ENCODE results near the gene KCNH8. TPM values are rescaled to one million over a fixed set of nuclear protein-coding genes. Genes with fewer than 3 reads are reported as not detected.
"Not testable (repeated sequence)": the region's sequence is repeated elsewhere in the genome, so short reads cannot be mapped to it uniquely, and the experiment has no call there.

The KCNH8 gene
- 1.6 TPM for polyA plus RNA-seq (2013)

- WGBS (ENCODE audit: insufficient coverage) = under 1% methylated on average over 31 of the region's 64 CpGs
- Histone ChIP-seq H3K27ac (ENCODE audit: insufficient read depth in 1 of 2, low read depth in 1 of 2, low read length in 2 of 2, poor library complexity in 1 of 2, severe bottlenecking in 2 of 2) (peak within 1 kb of the TSS; percentile 40 to 61), H3K4me1 (ENCODE audit: control extremely low read depth in 1 of 4, control insufficient read depth in 4 of 4, insufficient read depth in 4 of 4, low read length in 3 of 4) (peaks cover 9 to 23% (median 16%) of the 10 kb centered on the region in 4 experiments), H3K9me3 (ENCODE audit: control extremely low read depth in 1 of 5, control insufficient read depth in 4 of 5, insufficient read depth in 2 of 5, low read depth in 1 of 5, low read length in 4 of 5) (peaks cover 0 to 4% (median 2%) of the 10 kb centered on the region in 5 experiments), H3K36me3 (ENCODE audit: control insufficient read depth in 4 of 4, insufficient read depth in 4 of 4, low read length in 3 of 4) (no peaks in the 10 kb centered on the region), H3K27me3 (replicated peaks in 2 of 5; ENCODE audit: control insufficient read depth in 4 of 5, insufficient read depth in 5 of 5, low read length in 4 of 5) (peaks cover 3 to 26% (median 10%) of the 10 kb centered on the region in 5 experiments), H3K4me3 (ENCODE audit: control insufficient read depth in 1 of 7, extremely low read depth in 1 of 7, insufficient read depth in 4 of 7, low read depth in 2 of 7, low read length in 6 of 7) (peak within 1 kb of the TSS; percentile 70 to 91 (median 78))
- POLR2A ChIA-PET = no interaction called here
- CTCF ChIA-PET = interaction anchor here (1.2 to 1.8 kb wide), 2 partner anchors 47 to 65 kb away, joined by 3 to 11 read pairs; no protein-coding TSS in a partner anchor
- DNase-seq = peak; percentile 22 to 42 (median 25)
Observed at GRCh38 chr3:19147905-19148767, at the start of gene KCNH8. KCNH8 (plus strand) TSS chr3:19148510; CDS start chr3:19148720, 210 bp downstream.

GRCh38 chr3:19102654-19103290 is 45.5 kb upstream of the KCNH8 start:
- POLR2A ChIA-PET; H3K36me3 ChIP-seq (ENCODE audit: control insufficient read depth in 4 of 4, insufficient read depth in 4 of 4, low read length in 3 of 4); H3K4me1 ChIP-seq (ENCODE audit: control extremely low read depth in 1 of 4, control insufficient read depth in 4 of 4, insufficient read depth in 4 of 4, low read length in 3 of 4); DNase-seq; H3K27ac ChIP-seq (ENCODE audit: insufficient read depth in 1 of 2, low read depth in 1 of 2, low read length in 2 of 2, poor library complexity in 1 of 2, severe bottlenecking in 2 of 2); CTCF ChIA-PET; H3K27me3 ChIP-seq (replicated peaks in 2 of 5; ENCODE audit: control insufficient read depth in 4 of 5, insufficient read depth in 5 of 5, low read length in 4 of 5): not testable (repeated sequence)
- WGBS (ENCODE audit: insufficient coverage) = 86% methylated on average over 17 of the region's 29 CpGs
- H3K4me3 ChIP-seq (ENCODE audit: control insufficient read depth in 1 of 7, extremely low read depth in 1 of 7, insufficient read depth in 4 of 7, low read depth in 2 of 7, low read length in 6 of 7) = peak overlapping the region in 2 of 7 experiments; percentile 13 to 29
- H3K9me3 ChIP-seq (ENCODE audit: control extremely low read depth in 1 of 5, control insufficient read depth in 4 of 5, insufficient read depth in 2 of 5, low read depth in 1 of 5, low read length in 4 of 5) = peaks cover 0 to 11% (median 2%) of the 10 kb centered on the region in 5 experiments

GRCh38 chr3:19103510-19103909 is 44.8 kb upstream of the KCNH8 start:
- no peaks in the 10 kb centered on the region for H3K36me3 ChIP-seq (ENCODE audit: control insufficient read depth in 4 of 4, insufficient read depth in 4 of 4, low read length in 3 of 4)
- DNase-seq = no peak
- ChIA-PET POLR2A (no interaction called here), CTCF (no interaction called here)
- H3K27ac ChIP-seq (ENCODE audit: insufficient read depth in 1 of 2, low read depth in 1 of 2, low read length in 2 of 2, poor library complexity in 1 of 2, severe bottlenecking in 2 of 2) = no peak overlapping the region
- no peaks in the 10 kb centered on the region for H3K27me3 ChIP-seq (replicated peaks in 2 of 5; ENCODE audit: control insufficient read depth in 4 of 5, insufficient read depth in 5 of 5, low read length in 4 of 5)
- H3K4me1 ChIP-seq (ENCODE audit: control extremely low read depth in 1 of 4, control insufficient read depth in 4 of 4, insufficient read depth in 4 of 4, low read length in 3 of 4) = no peaks in the 10 kb centered on the region
- 100% methylated on average over 2 of the region's 3 CpGs for WGBS (ENCODE audit: insufficient coverage)
- peaks cover 0 to 11% (median 2%) of the 10 kb centered on the region in 5 experiments for H3K9me3 ChIP-seq (ENCODE audit: control extremely low read depth in 1 of 5, control insufficient read depth in 4 of 5, insufficient read depth in 2 of 5, low read depth in 1 of 5, low read length in 4 of 5)
- peak overlapping the region in 1 of 7 experiments; percentile 29 for H3K4me3 ChIP-seq (ENCODE audit: control insufficient read depth in 1 of 7, extremely low read depth in 1 of 7, insufficient read depth in 4 of 7, low read depth in 2 of 7, low read length in 6 of 7)

- Histone ChIP-seq H3K9me3 (ENCODE audit: control extremely low read depth in 1 of 5, control insufficient read depth in 4 of 5, insufficient read depth in 2 of 5, low read depth in 1 of 5, low read length in 4 of 5) (peaks cover 0 to 11% (median 2%) of the 10 kb centered on the region in 5 experiments), H3K4me3 (ENCODE audit: control insufficient read depth in 1 of 7, extremely low read depth in 1 of 7, insufficient read depth in 4 of 7, low read depth in 2 of 7, low read length in 6 of 7) (no peak overlapping the region), H3K36me3 (ENCODE audit: control insufficient read depth in 4 of 4, insufficient read depth in 4 of 4, low read length in 3 of 4) (no peaks in the 10 kb centered on the region), H3K4me1 (ENCODE audit: control extremely low read depth in 1 of 4, control insufficient read depth in 4 of 4, insufficient read depth in 4 of 4, low read length in 3 of 4) (no peaks in the 10 kb centered on the region), H3K27me3 (replicated peaks in 2 of 5; ENCODE audit: control insufficient read depth in 4 of 5, insufficient read depth in 5 of 5, low read length in 4 of 5) (no peaks in the 10 kb centered on the region), H3K27ac (ENCODE audit: insufficient read depth in 1 of 2, low read depth in 1 of 2, low read length in 2 of 2, poor library complexity in 1 of 2, severe bottlenecking in 2 of 2) (no peak overlapping the region)
- ChIA-PET CTCF (no interaction called here), POLR2A (no interaction called here)
- DNase-seq = no peak
Observed at GRCh38 chr3:19104459-19104858, 43.9 kb upstream of the KCNH8 start.

- no peak for DNase-seq
- Histone ChIP-seq H3K4me3 (ENCODE audit: control insufficient read depth in 1 of 7, extremely low read depth in 1 of 7, insufficient read depth in 4 of 7, low read depth in 2 of 7, low read length in 6 of 7) (no peak overlapping the region), H3K27me3 (replicated peaks in 2 of 5; ENCODE audit: control insufficient read depth in 4 of 5, insufficient read depth in 5 of 5, low read length in 4 of 5) (no peaks in the 10 kb centered on the region), H3K9me3 (ENCODE audit: control extremely low read depth in 1 of 5, control insufficient read depth in 4 of 5, insufficient read depth in 2 of 5, low read depth in 1 of 5, low read length in 4 of 5) (peaks cover 0 to 11% (median 2%) of the 10 kb centered on the region in 5 experiments), H3K27ac (ENCODE audit: insufficient read depth in 1 of 2, low read depth in 1 of 2, low read length in 2 of 2, poor library complexity in 1 of 2, severe bottlenecking in 2 of 2) (no peak overlapping the region), H3K4me1 (ENCODE audit: control extremely low read depth in 1 of 4, control insufficient read depth in 4 of 4, insufficient read depth in 4 of 4, low read length in 3 of 4) (no peaks in the 10 kb centered on the region), H3K36me3 (ENCODE audit: control insufficient read depth in 4 of 4, insufficient read depth in 4 of 4, low read length in 3 of 4) (no peaks in the 10 kb centered on the region)
- POLR2A ChIA-PET = no interaction called here
- CTCF ChIA-PET = no interaction called here
- WGBS (ENCODE audit: insufficient coverage) = no CpG with 5 or more reads among the region's 4 CpGs
Observed at GRCh38 chr3:19105826-19106225, 42.5 kb upstream of the KCNH8 start.

GRCh38 chr3:19106307-19106706 is 42.0 kb upstream of the KCNH8 start:
- CTCF ChIA-PET = no interaction called here
- POLR2A ChIA-PET = no interaction called here
- no peaks in the 10 kb centered on the region for H3K36me3 ChIP-seq (ENCODE audit: control insufficient read depth in 4 of 4, insufficient read depth in 4 of 4, low read length in 3 of 4)
- H3K4me1 ChIP-seq (ENCODE audit: control extremely low read depth in 1 of 4, control insufficient read depth in 4 of 4, insufficient read depth in 4 of 4, low read length in 3 of 4) = no peaks in the 10 kb centered on the region
- no peak for DNase-seq
- no peak overlapping the region for H3K4me3 ChIP-seq (ENCODE audit: control insufficient read depth in 1 of 7, extremely low read depth in 1 of 7, insufficient read depth in 4 of 7, low read depth in 2 of 7, low read length in 6 of 7)
- 91% methylated on average over 1 of the region's 1 CpG for WGBS (ENCODE audit: insufficient coverage)
- H3K9me3 ChIP-seq (ENCODE audit: control extremely low read depth in 1 of 5, control insufficient read depth in 4 of 5, insufficient read depth in 2 of 5, low read depth in 1 of 5, low read length in 4 of 5) = peaks cover 0 to 11% (median 2%) of the 10 kb centered on the region in 5 experiments
- no peaks in the 10 kb centered on the region for H3K27me3 ChIP-seq (replicated peaks in 2 of 5; ENCODE audit: control insufficient read depth in 4 of 5, insufficient read depth in 5 of 5, low read length in 4 of 5)
- H3K27ac ChIP-seq (ENCODE audit: insufficient read depth in 1 of 2, low read depth in 1 of 2, low read length in 2 of 2, poor library complexity in 1 of 2, severe bottlenecking in 2 of 2) = no peak overlapping the region

GRCh38 chr3:19107719-19108118 is 40.6 kb upstream of the KCNH8 start:
- ChIA-PET POLR2A (no interaction called here), CTCF (interaction anchor here (0.6 kb wide), 1 partner anchor 125 kb away, joined by 5 read pairs; no protein-coding TSS in a partner anchor)
- no peaks in the 10 kb centered on the region for H3K4me1 ChIP-seq (ENCODE audit: control extremely low read depth in 1 of 4, control insufficient read depth in 4 of 4, insufficient read depth in 4 of 4, low read length in 3 of 4)
- no peak for DNase-seq
- H3K27me3 ChIP-seq (replicated peaks in 2 of 5; ENCODE audit: control insufficient read depth in 4 of 5, insufficient read depth in 5 of 5, low read length in 4 of 5) = no peaks in the 10 kb centered on the region
- no peaks in the 10 kb centered on the region for H3K36me3 ChIP-seq (ENCODE audit: control insufficient read depth in 4 of 4, insufficient read depth in 4 of 4, low read length in 3 of 4)
- H3K4me3 ChIP-seq (ENCODE audit: control insufficient read depth in 1 of 7, extremely low read depth in 1 of 7, insufficient read depth in 4 of 7, low read depth in 2 of 7, low read length in 6 of 7) = no peak overlapping the region
- peaks cover 0 to 11% (median 2%) of the 10 kb centered on the region in 5 experiments for H3K9me3 ChIP-seq (ENCODE audit: control extremely low read depth in 1 of 5, control insufficient read depth in 4 of 5, insufficient read depth in 2 of 5, low read depth in 1 of 5, low read length in 4 of 5)
- no peak overlapping the region for H3K27ac ChIP-seq (ENCODE audit: insufficient read depth in 1 of 2, low read depth in 1 of 2, low read length in 2 of 2, poor library complexity in 1 of 2, severe bottlenecking in 2 of 2)
- 96% methylated on average over 3 of the region's 3 CpGs for WGBS (ENCODE audit: insufficient coverage)

All from common myeloid progenitor, CD34-positive (primary cell).